Activated naive CD4-positive, alpha-beta T cell treated with anti-CD3 and anti-CD28 coated beads, Interleukin-2, amount 50 U/mL, for 72 hours (primary cell): ENCODE measurements around the gene NAA40. TPM values are rescaled to one million over a fixed set of nuclear protein-coding genes. Genes with fewer than 3 reads are reported as not detected.
A peak's percentile ranks its signal among the peaks of the same experiment; 100 is the strongest.

Experiments
- ATAC-seq, 2 donors: fragments of 150-1000 bp; cut with Tn5 transposase; 2 replicates each; pipeline ENCODE4 v1.10.0; 2021; ENCODE audit warnings: mild to moderate bottlenecking in 2 of 2, moderate library complexity in 2 of 2
- DNase-seq, 2 donors: peaks; one replicate each; pipeline ENCODE4 v3.0.0; 2021 to 2022; ENCODE audit warnings: low spot score in 2 of 2
- H3K27ac Mint-ChIP-seq, 2 donors: one replicate each; pipeline ENCODE4 v1.8.0; 2022; ENCODE audit warnings: mild to moderate bottlenecking in 2 of 2, mixed read lengths in 2 of 2
- H3K36me3 Mint-ChIP-seq, 2 donors: one replicate each; pipeline ENCODE4 v1.8.0; 2022; ENCODE audit warnings: mixed read lengths in 2 of 2
- H3K9me3 Mint-ChIP-seq, 2 donors: one replicate each; pipeline ENCODE4 v1.8.0; 2022; ENCODE audit warnings: mixed read lengths in 2 of 2
- total RNA-seq, 2 donors: library from RNA; stranded (reverse); gene quantifications; one replicate each; pipeline ENCODE4 v1.2.3, GENCODE V29; 2022

NAA40 gene
- total RNA-seq, 2 donors from 2014 or later: 23.5 to 25.4 TPM

DNA sequence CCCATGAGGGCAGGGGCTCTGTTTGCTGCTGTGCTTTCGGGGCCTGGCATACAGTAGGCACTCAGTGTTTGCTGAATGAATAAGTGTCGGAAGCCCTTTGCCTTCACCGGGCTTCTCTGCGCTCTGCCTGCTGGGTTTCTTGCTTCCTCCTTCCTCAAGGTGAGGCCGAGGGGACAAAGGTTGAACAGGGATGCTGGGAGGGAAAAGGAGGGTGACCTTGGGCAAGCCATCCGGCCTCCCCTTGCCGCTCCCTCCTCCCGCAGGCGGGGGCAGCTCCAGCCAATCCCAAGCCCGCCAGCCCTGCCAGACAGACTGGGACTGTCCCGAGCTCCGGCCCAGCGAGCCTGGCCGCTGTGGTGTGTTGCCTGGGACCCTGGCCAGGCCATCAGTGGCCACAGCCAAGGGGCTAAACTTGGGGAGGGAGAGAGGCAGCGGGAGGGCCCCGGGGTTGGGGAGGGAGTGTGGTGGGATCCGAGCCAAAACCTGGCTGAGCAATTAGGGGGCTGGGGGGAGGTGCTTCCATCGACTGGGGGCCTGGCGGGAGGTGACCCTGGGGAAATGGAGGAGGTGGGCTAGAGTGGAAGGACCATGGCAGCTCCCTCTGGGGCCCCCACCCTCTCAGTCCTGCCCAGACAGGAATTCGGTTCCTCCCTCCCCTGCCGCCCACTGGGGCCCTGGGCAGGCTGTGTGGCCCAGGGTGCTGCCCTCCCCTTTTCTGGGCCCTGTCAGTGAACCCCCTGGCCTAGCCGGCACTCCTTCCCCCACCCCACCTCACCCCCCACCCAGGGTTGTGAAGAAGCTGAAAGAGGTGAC is 18.5 kb upstream of the NAA40 start:
- DNase-seq (no peak), ATAC-seq (no peak)
- H3K27ac Mint-ChIP-seq: no peak overlapping the region
- no peaks in the 10 kb centered on the region for H3K36me3 Mint-ChIP-seq
- H3K9me3 Mint-ChIP-seq: no peaks in the 10 kb centered on the region

DNA sequence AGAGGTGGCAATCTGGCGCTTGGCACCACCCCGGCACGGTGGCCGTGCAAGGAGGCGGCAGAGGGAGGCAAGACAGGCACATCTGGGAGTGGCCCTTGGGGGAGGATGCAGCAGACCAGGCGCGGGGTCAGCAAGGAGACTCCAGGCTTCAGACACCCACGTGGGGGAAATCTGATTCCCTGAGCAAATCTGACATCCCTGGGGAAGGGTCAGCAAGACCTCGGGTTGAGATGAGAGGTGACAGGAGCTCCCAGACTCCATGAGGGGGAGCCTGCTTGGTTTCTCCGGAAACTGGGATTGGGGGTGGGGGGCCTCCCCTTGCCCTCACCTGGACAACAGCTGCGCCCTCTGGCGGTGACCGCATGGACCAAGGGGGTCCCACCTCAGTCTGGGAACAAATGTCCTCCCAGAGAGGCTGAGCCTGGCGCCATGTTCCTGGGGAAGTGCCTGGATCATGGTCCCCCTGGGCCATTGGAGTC is 17.8 kb upstream of the NAA40 start:
- H3K9me3 Mint-ChIP-seq: no peaks in the 10 kb centered on the region
- ATAC-seq (peak in 1 of 2 donors; percentile 43), DNase-seq (peak in 1 of 2 donors; percentile 44)
- H3K36me3 Mint-ChIP-seq: no peaks in the 10 kb centered on the region
- H3K27ac Mint-ChIP-seq: no peak overlapping the region

DNA sequence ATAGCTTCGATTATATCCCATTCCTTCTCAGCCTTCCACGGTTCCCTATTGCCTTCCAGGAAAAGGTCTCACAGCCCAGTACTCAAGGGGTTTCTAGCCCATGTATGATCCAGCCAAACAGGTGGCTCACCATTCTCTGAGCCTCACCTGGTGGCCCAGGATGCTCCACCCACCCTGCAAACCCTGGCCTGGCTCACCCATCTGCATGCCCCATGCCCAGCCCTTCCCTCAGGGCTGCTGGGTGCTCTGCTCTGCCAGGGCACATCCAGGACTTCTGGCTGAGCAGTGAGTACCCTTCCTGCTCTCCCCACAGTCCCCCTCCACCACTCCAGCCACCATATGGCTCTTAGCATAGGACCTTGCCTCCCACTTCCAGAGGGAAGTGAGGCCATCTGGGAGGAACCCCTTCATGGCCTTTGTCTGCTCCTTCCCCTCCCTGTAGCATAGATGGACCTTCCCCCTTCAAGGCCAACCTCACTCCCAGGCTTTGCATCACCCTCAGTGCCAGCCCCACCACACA is 16.1 kb upstream of the NAA40 start:
- Mint-ChIP-seq H3K36me3 (no peaks in the 10 kb centered on the region), H3K9me3 (no peaks in the 10 kb centered on the region), H3K27ac (peak overlapping the region in 1 of 2 donors; percentile 76)
- DNase-seq: no peak
- no peak for ATAC-seq

DNA sequence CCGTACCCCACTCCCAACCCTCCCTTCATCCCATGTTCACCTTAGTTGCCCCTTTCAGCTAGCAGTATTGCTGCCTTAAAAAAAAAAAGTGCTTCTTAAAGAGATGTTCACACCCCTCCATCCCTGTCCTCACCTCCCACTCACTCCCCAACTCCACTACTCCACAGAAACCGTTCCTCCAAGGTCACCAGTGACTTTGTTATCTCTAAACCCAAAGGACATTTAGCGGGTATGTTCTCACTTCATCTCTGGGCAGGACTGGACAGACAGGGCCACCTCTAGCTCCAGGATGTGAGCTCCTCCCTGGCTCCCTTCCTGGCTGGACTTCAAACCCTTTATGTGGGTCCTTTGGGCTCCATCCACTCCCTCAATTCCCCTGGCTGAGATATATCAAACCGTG is 15.5 kb upstream of the NAA40 start:
- Mint-ChIP-seq H3K9me3 (no peaks in the 10 kb centered on the region), H3K27ac (peak overlapping the region in 1 of 2 donors; percentile 76), H3K36me3 (no peaks in the 10 kb centered on the region)
- no peak for DNase-seq
- no peak for ATAC-seq

DNA sequence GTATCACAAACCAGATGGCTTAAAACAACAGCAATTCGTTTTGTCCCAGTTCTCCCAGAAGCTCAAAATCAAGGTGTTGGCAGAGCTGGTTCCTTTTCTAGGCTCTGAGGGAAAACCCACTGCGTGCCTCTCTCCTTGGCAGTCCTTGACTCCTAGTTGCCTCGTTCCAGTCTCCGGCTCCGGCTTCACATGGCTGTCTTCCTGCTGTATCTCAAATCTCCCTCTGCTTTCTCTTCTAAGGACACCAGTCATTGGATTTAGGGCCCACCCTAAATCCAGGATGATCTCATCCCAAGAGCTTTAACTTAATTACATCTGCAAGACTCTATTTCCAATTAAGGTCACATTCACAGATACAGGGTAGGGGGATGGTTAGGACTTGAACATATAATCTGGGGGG is 9.2 kb upstream of the NAA40 start:
- Mint-ChIP-seq H3K36me3 (no peaks in the 10 kb centered on the region), H3K9me3 (no peaks in the 10 kb centered on the region), H3K27ac (no peak overlapping the region)
- no peak for ATAC-seq
- no peak for DNase-seq

DNA sequence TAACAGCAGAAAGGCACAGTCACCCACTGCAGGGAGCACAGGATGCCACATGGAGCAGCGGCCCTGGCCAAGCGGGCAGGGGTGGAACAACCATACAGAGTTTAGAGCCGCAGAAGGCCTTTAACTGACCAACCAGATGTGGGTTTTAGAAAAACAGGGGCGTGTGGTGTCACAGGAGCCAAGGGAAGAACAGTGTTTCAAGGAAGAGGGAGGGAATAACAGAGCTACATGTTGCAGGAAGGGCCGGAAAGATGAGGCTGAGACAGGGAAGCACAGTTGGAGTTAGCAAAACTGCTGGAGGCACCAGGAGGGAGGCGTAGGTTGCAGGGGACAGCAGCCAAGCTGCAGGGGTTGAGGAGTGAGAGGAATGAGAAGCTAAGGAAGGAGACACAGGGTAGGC is 7.8 kb upstream of the NAA40 start:
- no peaks in the 10 kb centered on the region for H3K9me3 Mint-ChIP-seq
- no peak for DNase-seq
- no peak for ATAC-seq
- H3K27ac Mint-ChIP-seq: no peak overlapping the region
- H3K36me3 Mint-ChIP-seq: no peaks in the 10 kb centered on the region

DNA sequence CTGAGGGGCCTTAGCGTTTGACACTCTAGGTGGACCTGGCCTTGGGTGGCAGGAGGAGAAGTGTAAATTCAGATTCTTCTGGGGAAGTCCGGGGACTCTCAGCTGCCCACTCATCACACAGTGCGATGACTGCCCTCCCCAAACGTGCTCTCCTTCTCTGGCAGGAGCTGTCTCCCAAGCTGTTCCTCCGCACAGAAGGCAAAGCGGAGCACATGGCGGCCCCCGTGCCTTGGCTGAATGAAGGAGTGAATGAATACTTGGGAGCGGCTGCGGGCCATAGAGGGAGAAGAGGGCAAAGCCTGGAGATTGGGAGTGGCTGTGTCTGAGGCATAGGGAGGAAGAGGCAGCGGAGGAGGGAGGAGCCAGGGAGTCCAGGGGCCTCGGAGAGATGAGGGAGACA is 6.9 kb upstream of the NAA40 start:
- Mint-ChIP-seq H3K36me3 (no peaks in the 10 kb centered on the region), H3K9me3 (no peaks in the 10 kb centered on the region)

DNA sequence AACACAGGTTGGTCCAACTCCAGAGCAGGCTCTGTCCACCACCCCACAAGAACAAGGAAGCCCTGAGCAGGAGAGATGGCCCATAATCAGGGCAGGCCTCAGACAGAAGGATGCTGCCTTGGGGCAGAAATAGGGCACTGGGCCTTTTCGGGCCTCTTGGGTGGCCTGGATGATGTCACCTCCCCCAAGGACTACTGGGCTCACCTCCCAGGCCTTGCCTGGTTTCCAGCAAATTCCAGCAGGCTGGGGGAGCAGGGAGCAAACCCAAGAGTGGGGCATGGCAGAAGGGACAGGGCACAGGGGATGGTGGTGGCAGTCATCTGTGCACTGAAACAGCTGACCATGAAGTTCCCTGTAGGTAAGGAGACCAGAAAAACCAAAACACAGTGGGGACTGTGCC is 5.3 kb upstream of the NAA40 start:
- ATAC-seq: no peak
- H3K27ac Mint-ChIP-seq: peak overlapping the region in 1 of 2 donors; percentile 30

More for the DNA sequence above, 6.9 kb upstream of the NAA40 start:
- no peak overlapping the region for H3K27ac Mint-ChIP-seq
- no peak for DNase-seq
- ATAC-seq: no peak

DNA sequence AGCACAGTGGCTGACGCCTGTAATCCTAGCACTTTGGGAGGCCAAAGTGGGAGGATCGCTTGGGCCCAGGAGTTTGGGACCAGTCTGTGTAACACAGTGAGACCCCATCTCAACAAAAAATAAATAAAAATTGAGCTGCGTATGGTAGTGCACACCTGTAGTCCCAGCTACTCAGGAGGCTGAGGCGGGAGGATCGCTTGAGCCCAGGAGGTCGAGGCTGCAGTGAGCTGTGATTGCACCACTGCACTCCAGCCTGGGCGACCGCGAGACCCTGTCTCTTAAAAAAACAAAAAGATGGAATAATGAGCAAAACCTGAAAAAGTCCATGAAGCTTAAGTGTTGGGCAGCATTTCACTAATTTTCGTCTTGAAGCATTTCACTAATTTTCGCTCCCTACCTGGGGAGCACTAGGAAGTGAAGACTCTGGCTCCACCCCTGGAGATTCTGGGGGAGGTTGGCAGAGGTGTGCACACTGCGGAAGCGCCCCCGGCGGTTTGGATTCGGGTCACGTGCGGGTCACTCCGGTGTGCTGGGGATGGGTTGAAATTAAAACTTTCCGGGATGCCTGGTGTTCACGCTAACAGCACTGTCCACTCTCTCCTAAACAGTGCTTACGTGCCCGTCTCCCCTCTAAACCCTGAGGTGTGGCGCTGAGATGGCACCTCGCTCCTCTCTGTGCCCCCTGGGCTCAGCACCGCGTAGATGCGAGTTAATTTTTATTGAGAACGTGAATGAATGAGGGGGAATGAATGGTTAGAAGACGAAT is 906 bp upstream of the NAA40 start:
- Mint-ChIP-seq H3K36me3 (peaks cover 0 to 6% of the 10 kb centered on the region in 2 donors), H3K9me3 (no peaks in the 10 kb centered on the region), H3K27ac (peak overlapping the region; percentile 81 to 84)
- DNase-seq (no peak), ATAC-seq (peak; percentile 13 to 19)

More for the DNA sequence above, 5.3 kb upstream of the NAA40 start:
- H3K36me3 Mint-ChIP-seq: no peaks in the 10 kb centered on the region
- H3K9me3 Mint-ChIP-seq: no peaks in the 10 kb centered on the region
- DNase-seq: no peak

DNA sequence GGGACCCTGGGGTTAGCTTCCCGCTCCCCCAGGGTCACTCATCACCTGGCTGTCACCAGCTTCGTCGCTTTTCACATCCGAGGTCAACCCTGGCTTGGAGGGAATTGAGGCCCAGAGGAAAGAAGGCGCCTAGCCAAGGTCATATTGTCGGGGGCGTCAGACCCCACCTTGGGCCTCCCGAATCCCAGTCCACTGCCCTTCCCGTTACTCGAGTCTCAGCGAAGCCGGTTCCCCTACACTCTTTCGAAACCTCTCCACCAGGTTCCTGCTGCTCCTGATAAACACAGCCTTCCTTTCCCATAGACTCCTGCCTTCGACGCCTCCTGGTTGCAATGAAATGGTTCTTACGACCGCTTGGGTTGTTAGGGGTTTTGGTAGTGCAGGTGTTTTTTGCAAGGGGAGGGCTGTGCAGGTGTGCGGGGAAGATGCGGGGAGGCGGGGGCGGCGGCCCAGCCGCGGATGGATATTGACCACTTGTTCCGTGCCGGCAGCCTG is 642 bp downstream of the NAA40 start:
- H3K27ac Mint-ChIP-seq: peak overlapping the region; percentile 69 to 81
- peaks cover 0 to 6% of the 10 kb centered on the region in 2 donors for H3K36me3 Mint-ChIP-seq
- DNase-seq (no peak), ATAC-seq (no peak)
- no peaks in the 10 kb centered on the region for H3K9me3 Mint-ChIP-seq

DNA sequence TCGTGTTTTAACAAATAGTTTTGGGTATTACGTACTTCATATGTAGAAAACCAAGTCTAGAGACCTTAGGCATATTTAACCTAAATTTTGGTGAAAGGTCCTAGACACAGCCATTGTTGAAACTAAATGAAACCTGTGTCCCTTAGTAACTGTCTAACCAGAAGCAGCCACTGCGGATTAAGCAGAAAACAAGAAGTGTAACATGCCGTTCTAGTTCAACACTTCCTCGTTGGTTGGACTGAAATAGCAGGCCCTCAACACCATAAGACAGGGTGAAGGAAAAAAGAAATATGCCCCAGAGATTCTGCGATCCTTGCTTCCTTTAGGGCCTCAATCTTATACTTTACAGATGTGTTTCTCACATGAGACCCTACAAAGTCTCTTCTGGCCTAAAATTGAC is 2.0 kb downstream of the NAA40 start:
- no peak overlapping the region for H3K27ac Mint-ChIP-seq
- no peaks in the 10 kb centered on the region for H3K9me3 Mint-ChIP-seq
- peaks cover 0 to 6% of the 10 kb centered on the region in 2 donors for H3K36me3 Mint-ChIP-seq
- DNase-seq (no peak), ATAC-seq (no peak)

DNA sequence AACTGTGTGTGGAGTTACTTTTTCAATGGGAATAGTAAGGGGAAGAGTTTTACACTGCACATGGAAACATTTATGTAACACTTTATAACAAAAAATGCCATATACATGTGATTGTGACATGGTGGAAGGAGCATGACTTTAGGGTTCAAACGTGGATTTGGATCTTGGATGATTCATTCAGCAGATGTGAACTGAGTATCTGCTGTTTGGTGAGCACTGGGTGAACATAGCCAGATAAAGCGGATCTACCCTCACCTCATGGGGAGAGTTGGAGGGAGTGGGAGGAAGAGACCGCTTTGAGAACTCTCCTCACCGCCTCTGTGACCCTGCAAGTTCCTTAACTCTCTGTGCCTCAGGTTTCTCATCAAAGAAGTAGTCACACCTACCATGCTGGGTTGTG is 3.1 kb downstream of the NAA40 start:
- no peak for ATAC-seq
- H3K27ac Mint-ChIP-seq: no peak overlapping the region
- peaks cover 0 to 6% of the 10 kb centered on the region in 2 donors for H3K36me3 Mint-ChIP-seq
- DNase-seq: no peak
- no peaks in the 10 kb centered on the region for H3K9me3 Mint-ChIP-seq

DNA sequence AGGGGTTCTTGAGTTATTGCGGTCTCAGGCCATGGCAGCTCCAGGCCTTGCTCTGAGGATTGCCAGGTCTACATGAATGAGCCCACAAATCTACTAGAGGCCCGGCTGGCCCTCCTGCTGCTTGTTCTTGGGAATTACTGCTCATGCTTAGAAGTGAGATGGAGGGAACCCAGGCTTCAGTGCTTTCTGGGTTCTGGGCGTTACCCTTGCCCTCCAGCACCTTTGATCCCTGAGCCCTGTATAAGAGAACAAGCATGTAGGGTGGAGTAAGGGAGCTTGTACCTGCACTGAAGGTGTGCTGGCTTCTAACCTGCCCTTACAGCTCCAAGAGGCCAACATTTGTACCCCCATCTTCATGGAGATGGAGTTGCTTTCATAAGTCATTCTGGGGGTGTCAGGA is 4.0 kb downstream of the NAA40 start:
- Mint-ChIP-seq H3K36me3 (peaks cover 0 to 6% of the 10 kb centered on the region in 2 donors), H3K27ac (no peak overlapping the region), H3K9me3 (no peaks in the 10 kb centered on the region)
- ATAC-seq (no peak), DNase-seq (no peak)

DNA sequence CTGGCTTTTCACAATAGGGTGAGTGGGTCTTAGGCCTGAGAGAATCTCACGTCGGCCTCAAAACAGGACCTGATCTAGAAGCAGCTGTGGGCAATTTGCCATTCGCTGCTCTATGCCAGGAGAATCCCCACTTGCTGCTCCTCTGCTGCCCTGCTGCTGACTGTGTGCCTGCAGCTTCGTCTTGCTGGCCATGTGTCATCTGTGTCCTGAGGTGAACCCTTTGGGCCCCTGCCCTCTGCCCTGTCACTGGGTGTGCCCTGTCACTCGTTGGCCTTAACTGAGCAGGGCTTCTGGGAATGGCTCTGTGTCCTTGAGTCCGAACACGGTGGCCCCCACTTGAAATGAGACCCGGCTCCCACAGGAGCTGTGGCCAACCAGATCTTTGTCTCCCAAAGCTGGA is 6.2 kb downstream of the NAA40 start:
- H3K36me3 Mint-ChIP-seq: no peaks in the 10 kb centered on the region
- no peak overlapping the region for H3K27ac Mint-ChIP-seq
- peak in 1 of 2 donors; percentile 22 for ATAC-seq
- no peaks in the 10 kb centered on the region for H3K9me3 Mint-ChIP-seq
- no peak for DNase-seq

DNA sequence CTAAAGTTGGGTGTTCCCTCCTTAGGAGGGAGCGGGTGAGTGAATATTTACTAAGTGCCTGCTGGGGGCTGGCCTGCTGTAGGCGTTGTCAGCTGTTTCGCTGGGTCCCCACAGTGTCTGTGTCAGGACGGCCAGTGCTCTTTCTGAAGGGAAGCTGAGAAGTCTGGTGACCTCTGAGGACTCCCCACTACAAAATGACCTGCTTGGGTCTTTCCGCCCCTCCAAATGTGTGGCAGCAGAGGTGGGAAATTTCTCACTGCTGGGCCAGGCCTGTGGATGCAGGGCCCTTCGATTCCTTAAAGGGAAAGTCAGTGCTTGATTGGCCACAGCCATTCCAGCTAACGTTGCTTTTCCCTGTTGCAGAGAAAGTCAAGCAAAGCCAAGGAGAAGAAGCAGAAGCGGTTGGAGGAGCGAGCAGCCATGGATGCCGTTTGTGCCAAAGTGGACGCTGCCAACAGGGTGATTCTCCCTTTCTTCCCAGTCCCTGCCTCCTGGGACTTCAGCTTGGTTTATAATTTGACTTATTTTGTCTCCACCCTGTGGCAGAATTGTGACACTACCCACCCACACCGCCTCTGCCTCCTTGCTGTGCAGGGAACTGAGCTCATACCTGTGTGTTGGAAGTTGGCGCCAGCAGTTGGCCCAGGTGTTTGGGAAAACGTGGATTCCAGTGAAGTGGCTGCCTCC is 6.8 kb downstream of the NAA40 start:
- no peaks in the 10 kb centered on the region for H3K9me3 Mint-ChIP-seq
- no peaks in the 10 kb centered on the region for H3K36me3 Mint-ChIP-seq
- ATAC-seq (peak; percentile 58 to 71), DNase-seq (peak in 1 of 2 donors; percentile 38)
- H3K27ac Mint-ChIP-seq: no peak overlapping the region

DNA sequence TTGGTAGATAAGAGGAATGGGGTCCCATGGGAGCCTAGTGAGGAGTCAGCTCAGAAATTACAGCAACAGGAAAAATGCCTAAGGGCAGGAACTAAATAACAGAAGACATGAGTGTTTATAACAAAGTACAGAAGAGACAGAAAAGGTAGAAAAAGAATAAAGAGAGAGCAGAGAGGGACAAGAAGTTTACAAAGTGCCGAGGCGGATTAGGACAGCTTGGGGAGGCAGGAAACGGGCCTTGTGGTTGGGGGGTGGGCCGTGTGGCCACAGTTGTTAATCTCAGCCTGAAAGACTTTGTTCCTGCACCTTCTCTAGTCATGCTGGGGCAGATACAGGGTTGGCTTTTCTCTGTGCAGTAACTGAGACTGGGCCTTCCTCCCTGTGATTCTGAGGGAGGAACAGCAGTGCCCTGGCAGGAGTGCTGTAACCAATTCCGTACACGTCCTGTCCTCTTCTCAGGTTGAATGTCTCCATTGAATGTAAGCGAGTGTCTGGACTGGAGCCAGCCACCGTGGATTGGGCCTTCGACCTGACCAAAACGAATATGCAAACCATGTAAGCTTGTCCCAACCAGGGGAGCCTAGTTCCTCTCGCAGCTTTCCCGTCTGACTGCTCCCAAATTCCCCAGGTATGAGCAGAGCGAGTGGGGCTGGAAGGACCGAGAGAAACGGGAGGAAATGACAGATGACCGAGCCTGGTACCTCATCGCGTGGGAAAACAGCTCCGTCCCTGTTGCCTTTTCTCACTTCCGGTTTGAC is 13.2 kb downstream of the NAA40 start:
- DNase-seq (no peak), ATAC-seq (peak; percentile 70 to 76)
- no peaks in the 10 kb centered on the region for H3K9me3 Mint-ChIP-seq
- peak overlapping the region; percentile 75 to 85 for H3K27ac Mint-ChIP-seq
- no peaks in the 10 kb centered on the region for H3K36me3 Mint-ChIP-seq
